ENCODE results near the gene ELAVL3.
"Not testable (repeated sequence)": the region's sequence is repeated elsewhere in the genome, so short reads cannot be mapped to it uniquely, and the experiment has no call there.

The ELAVL3 gene

GRCh38 chr19:11458236-11458900 is 22.5 kb downstream of the ELAVL3 start:
- DNase-seq = no peak

DNA sequence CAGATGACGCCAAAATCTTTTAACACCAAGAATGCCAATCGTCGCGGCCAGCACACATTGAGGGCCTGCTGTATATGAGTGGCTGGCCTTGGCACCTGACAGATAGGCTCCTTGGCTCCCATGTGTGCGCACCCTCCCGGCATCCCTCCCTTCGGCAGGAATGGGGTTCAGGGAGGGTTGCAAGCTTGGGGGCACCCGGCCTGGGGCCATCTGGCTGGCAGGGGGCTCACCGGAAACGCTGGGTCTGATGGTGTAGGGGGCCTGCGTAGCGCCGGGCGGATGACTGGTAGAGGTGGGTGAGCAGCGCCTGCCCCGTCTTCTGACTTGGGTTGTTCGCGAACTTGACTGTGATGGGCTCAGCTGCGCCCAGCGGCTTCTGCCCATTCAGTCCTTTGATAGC is 23.0 kb downstream of the ELAVL3 start:
- no peak for DNase-seq

GRCh38 chr19:11457115-11457514 is 23.7 kb downstream of the ELAVL3 start:
- no peak for DNase-seq

DNA sequence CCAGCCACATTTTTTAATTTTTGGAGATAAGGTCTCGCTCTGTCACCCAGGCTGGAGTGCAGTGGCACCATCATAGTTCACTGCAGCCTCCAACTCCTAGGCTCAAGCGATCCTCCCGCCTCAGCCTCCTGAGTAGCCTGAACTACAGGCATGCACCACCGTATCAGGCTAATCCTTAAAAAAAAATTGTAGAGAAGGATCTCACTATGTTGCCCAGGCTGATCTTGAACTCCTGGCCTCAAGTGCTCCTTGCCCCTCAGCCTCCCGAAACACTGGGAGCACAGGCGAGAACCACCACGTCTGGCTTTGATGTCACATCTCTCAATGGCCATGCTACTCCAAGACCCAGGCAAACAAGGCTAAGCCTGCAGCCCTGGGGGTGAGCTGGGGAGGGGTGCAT is 24.2 kb downstream of the ELAVL3 start:
- DNase-seq = no peak

DNA sequence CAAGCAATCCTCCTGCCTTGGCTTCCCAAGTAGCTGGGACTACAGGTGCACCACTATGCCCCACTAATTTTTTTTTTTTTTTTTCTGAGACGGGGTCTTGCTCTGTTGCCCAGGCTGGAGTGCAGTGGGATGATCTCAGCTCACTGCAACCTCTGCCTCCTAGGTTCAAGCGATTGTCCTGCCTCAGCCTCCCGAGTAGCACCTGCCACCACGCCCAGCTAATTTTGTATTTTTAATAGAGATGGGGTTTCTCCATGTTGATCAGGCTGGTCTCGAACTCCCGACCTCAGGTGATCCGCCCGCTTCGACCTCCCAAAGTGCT is 25.7 kb downstream of the ELAVL3 start:
- DNase-seq = not testable (repeated sequence)

DNA sequence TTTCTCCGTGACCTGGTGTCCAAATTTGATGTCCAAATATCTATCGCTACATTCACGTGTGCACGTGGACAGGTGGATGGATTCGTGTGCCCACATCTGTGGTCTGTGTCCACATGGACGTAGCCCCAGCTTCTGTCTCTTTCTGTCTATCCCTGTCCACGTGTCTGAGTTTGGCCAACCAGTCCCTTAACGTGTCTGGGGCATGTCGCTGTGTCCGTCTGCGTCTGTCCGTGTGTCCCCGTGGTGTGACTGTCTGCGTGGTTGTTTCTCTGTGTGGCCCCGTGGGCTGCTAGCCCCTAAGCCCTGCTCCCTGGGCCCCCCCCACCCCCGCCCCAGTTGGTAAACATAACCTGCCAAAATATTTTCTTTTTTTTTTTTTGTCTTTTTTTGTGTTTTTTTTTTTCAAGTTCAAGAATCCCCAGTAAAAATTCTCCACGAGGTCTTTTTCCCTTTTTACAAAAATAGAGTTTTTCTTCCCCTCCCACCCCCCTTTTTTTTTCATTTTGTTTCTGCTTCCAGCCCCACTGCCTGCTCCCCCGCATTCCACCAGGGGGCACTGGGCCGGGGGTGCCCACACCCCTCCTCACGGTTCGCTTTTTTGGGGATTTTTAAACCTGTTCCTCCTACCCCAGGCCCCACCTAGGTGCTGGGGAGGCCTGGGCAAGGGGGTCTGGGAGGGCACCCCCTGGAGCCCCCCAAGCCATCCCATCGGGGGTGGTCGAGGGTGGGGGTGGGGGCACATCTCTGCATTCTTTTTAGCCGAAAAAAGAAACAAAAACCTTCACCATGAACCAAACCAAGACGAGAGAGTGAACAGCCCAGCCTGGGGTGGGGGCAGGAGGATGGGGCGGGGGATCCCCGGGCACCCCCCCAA is 27.1 kb downstream of the ELAVL3 start:
- no peak for DNase-seq

- no peak for DNase-seq
These were observed 28.1 kb downstream of the ELAVL3 start for GRCh38 chr19:11452620-11453310.

DNA sequence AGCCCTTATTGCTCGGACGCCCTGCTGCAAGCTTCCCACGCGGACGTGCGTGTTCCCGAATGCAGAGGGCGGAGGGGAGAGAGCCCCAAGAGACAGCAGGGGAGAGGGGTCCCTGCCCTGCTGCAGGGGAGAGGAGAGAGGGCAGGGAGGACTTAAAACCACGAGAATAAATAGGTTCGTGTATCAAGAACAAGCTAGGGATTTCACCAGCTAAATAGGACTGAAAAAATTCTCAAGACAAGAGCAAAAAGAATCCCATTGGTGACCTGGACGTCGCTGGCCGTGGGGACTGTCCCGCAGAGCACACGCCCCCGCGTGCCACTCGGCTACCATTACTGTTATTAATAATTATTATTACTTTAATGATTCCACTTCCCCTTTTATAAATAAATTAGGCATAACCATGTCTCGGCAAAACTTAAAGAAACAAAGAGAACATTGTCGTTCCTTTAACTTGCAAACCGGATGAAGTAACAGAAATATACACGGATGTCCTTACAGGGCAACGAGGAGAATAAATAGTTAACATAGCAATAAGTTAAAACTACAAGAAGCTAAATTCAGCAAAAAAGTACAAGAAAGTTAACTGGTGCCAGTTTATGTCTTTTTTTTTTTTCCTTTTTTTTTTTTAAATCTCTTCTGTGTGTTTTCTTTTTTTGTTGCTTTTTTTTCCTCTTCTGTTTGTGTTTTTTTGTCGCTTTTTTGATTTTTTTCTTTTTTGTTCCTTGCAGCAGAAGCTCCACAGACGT is 28.8 kb downstream of the ELAVL3 start:
- DNase-seq = no peak

DNA sequence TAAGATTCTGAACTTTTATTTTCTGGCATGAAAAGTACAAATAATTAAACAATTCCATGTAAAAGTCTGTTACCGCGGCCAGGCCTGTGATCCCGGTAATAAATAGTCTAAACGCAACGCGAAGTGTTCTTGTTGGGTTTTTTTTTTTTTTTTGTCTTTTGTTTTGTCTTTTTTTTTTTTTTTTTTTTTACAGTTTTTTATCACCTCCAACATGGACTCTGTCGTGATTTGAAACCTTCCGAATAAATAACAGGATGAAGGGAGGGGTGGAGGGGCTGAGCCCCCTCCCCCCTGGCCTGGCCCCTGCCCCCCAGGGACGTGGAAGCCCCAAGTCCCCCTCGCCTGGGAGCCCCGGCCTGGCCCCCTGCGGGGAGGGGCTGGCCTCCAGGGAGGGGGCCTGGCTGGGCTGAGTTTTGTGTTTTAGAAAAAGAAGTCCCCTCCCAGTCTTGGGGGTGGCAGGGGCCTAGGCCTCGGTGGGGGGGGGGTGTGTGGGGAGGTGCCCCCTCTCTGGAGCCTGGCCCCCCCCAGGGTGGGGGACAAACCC is 29.4 kb downstream of the ELAVL3 start:
- no peak for DNase-seq

DNA sequence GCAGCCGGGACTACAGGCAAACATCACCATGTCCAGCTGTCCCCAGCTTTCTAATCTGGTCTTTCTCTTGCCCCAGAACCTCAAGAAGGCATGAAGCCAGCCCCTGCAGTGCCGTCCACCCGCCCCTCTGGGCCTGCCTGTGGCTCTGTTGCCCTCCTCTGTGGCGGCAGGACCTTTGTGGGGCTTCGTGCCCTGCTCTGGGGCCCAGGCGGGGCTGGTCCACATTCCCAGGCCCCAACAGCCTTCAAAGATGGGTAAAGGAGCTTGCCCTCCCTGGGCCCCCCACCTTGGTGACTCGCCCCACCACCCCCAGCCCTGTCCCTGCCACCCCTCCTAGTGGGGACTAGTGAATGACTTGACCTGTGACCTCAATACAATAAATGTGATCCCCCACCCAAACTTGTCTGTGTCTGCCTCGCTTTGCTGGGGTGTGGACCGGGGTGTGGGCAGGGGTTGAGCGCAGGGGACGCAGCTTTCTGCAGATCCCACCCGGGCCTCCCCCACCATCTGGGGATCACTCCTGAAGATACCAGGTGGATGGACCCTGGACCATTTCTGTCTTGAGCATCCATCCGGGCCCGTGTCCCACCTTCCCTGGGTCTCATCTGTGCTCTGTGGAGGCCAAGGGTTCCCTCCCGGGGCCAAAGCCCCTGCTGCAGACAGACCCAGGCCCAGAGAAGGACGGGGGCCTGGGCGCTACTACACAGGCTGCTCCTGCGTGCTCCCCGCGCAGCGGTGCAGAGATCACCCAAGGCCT is 30.1 kb downstream of the ELAVL3 start:
- DNase-seq = no peak

DNA sequence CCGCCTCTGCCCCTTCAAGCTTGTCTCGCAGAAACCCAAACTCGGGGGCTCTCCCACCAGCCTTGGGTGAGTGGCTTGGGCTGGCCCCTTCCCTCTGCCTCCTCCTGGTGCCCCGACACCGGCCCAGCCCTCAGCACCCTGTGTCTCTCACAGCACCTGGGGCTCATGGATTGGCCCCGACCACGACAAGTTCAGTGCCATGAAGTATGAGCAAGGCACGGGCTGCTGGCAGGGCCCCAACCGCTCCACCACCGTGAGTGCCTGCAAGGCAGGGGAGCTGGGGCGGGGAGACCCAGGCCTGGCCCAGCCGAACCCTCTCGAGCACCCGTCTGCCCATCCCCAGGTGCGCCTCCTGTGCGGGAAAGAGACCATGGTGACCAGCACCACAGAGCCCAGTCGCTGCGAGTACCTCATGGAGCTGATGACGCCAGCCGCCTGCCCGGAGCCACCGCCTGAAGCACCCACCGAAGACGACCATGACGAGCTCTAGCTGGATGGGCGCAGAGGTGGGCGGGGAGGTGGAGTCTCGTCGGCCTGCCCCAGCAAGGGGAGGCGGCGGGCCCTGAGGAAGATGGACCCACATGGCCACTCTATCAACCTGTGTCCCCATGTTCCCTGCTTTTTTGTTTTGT is 31.8 kb downstream of the ELAVL3 start:
- no peak for DNase-seq

DNA sequence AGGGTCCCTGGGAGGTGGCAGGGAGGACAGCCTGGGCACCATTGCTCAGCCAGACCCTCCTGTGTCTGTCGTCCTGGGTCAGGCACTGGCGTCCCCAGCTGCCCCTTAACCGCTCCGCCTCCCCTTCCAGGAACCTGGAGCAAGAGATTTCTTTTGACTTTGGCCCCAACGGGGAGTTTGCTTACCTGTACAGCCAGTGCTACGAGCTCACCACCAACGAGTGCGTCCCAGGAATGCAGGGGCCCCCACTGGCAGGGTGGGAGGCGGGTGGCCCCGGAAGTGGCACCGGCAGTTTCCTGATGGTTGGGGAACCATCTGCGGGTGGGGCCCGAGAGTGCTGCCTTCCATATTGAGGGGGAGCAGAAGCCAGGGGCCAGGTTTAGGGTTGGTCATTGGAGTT is 32.4 kb downstream of the ELAVL3 start:
- DNase-seq = no peak

DNA sequence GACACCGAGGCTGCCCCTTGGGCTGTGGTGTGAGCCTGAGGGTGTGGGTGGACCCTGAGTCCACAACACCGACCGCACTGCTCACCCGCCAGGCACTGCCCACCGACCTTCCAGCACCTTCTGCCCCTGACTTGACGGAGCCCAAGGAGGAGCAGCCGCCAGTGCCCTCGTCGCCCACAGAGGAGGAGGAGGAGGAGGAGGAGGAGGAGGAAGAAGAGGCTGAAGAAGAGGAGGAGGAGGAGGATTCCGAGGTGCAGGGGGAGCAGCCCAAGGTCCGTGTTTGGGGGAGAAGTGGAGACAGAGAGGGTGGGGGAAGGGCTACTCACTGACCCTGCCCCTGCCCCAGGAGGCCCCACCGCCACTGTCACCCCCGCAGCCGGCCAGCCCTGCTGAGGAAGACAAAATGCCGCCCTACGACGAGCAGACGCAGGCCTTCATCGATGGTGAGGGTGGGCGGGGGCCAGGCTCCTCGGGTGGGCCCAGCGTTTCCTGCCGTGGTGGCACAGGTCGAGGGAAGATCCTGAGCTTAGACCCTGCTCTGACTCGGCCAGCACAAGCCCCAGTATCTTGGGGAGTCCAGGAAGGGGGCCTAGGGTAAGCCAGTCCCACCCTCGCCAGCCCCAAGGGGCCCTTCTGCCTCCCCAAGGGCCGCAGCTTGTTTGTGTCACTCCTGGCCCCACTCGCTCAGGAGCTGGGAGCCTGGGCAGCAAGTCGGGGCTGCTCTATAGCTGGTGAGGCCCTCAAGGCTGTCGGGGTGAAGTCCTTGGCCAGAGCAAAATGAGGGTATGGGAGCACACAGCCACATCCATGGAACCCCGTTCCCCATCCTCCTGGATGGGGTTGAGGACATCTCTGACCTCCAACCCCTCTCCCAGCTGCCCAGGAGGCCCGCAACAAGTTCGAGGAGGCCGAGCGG is 33.2 kb downstream of the ELAVL3 start:
- no peak for DNase-seq

DNA sequence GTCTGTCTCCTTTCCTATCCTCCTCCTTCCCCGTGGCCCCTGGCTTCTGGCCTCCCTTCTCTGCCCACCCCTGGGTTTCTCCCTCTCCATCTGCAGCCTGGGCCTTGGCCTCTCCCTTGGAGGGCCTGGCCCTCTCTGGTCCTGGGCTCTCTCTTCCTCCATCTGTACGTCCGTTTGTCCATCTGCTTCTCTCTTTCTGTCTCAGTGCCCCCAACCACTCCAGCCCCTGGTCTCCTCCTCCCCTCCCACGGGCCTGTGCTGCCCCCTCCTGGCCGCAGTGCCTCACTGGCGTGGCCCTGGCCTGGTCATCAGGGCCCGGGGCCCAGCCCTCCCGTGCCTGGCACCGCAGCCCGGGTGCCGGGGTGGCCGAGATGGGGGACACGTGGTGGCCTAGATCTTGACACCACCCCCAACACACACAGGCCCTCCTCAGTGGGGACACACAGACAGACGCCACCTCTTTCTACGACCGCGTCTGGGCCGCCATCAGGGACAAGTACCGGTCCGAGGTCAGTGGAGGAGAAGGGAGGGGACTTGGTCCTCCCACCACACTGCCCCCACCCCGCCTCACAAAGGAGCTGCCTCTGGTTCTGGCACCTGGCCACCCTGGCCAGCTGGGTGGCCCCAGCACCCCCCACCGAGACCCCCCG is 34.1 kb downstream of the ELAVL3 start:
- no peak for DNase-seq

GRCh38 chr19:11446271-11446651 is 34.6 kb downstream of the ELAVL3 start:
- no peak for DNase-seq

- no peak for DNase-seq
These were observed 35.7 kb downstream of the ELAVL3 start for GRCh38 chr19:11445141-11445540.

- no peak for DNase-seq
These were observed 36.8 kb downstream of the ELAVL3 start for GRCh38 chr19:11444059-11444458.

DNA sequence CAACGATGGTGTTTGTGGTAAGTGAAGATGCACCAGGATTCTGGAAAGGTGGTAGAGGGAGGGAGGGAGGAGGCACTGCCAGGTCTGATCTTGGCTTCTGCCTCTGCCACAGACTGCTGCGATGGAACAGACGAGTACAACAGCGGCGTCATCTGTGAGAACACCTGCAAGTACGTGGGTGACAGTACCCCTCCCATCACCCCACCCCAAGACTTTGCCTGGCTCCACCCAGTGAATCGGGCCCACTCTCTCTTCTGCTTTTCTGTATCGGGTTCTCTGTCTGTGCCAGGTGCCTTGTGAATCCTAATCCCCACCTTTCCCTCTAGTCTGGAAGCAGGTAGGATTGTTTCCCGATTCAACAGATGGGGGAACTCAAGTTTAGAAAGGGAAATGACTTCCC is 42.9 kb downstream of the ELAVL3 start:
- DNase-seq = no peak

- no peak for DNase-seq
These were observed 45.0 kb downstream of the ELAVL3 start for GRCh38 chr19:11435833-11436313.

Data from NCI-H524 treated with DMSO at 0.1 percent for 48 hours (cell line).